Body of pancreas (tissue), 4 donors: ENCODE measurements around the gene RAB11FIP3. TPM values are rescaled to one million over a fixed set of nuclear protein-coding genes. Genes with fewer than 3 reads are reported as not detected.

Source experiments
- ATAC-seq: fragments of 150-250 bp; one replicate; pipeline ENCODE4 v1.9.1; 2016
- DNase-seq, 4 donors: peaks; one replicate each; pipeline ENCODE4 v3.0.0-alpha.2; 2019
- H3K27ac ChIP-seq, 4 donors: fragments of 200-600 bp; sonication (generic); 1 replicate in 3 of 4; 2 replicates in 1 of 4; pipeline versions ENCODE4 v1.5.1 to v1.6.1; 2016 to 2019; ENCODE audit warnings: mild to moderate bottlenecking in 1 of 4, mixed read lengths in 1 of 4, moderate library complexity in 1 of 4
- H3K27me3 ChIP-seq, 2 donors: fragments of 200-600 bp; sonication (generic); one replicate each; pipeline ENCODE4 v1.6.0; 2016; ENCODE audit warnings: mild to moderate bottlenecking in 1 of 2
- H3K36me3 ChIP-seq, 2 donors: fragments of 200-600 bp; sonication (generic); replicated peaks in 1 of 2; 2 replicates each; pipeline ENCODE4 v1.5.1; 2016; ENCODE audit warnings: low read depth in 2 of 2; ENCODE audit not compliant: insufficient read depth in 1 of 2
- H3K4me1 ChIP-seq: fragments of 200-600 bp; sonication (generic); one replicate; pipeline ENCODE4 v1.6.0; 2016
- H3K4me3 ChIP-seq, 2 donors: fragments of 200-600 bp; sonication (generic); 1 replicate in 1 of 2; 2 replicates in 1 of 2; pipeline ENCODE4 v1.5.1; 2016 to 2019
- H3K9me3 ChIP-seq, 3 donors: fragments of 200-600 bp; sonication (generic); 1 replicate in 2 of 3; 2 replicates in 1 of 3; pipeline ENCODE4 v1.5.1; 2016
- CTCF ChIP-seq, 7 experiments: fragments of 450-650 bp in 4 of 7; fragments of 200-600 bp in 3 of 7; sonication (generic) in 3 of 7; IDR thresholded peaks; one replicate each; pipeline ENCODE4 v1.5.1; 2016 to 2019; ENCODE audit warnings: antibody characterized with exemption in 7 of 7
- POLR2A ChIP-seq, 3 donors: fragments of 450-650 bp; IDR thresholded peaks; one replicate each; pipeline ENCODE4 v1.6.1; 2016; ENCODE audit warnings: antibody characterized with exemption in 3 of 3, mild to moderate bottlenecking in 2 of 3
- WGBS, 2 donors: methylation state at CpG; one replicate each; pipeline ENCODE4 v1.1.5; 2017; 5-methylcytosine and 5-hydroxymethylcytosine counted together
- intact Hi-C: fragments of 100-400 bp; cut with DNase I; formaldehyde crosslinking; loops from one replicate; pipeline ENCODE4 v1.15.1; 2023
- total RNA-seq, 2 donors: library from RNA; depleted of rRNA; stranded (reverse); fragments of >200 nt; gene quantifications; one replicate each; pipeline ENCODE4 v1.1.0, GENCODE V29; 2016

Gene RAB11FIP3
- total RNA-seq, 2 donors from 2014 or later = 50.1 to 122 TPM

GRCh38 chr16:424033-424622, 1.3 kb upstream of the RAB11FIP3 start:
- Histone ChIP-seq H3K4me1 (peaks cover 42% of the 10 kb centered on the region), H3K27me3 (no peaks in the 10 kb centered on the region), H3K27ac (peak overlapping the region; percentile 83 to 94 (median 90)), H3K9me3 (no peaks in the 10 kb centered on the region), H3K36me3 (no peaks in the 10 kb centered on the region), H3K4me3 (no peak overlapping the region)
- intact Hi-C loops = no loop called here
- DNase-seq (peak; percentile 45 to 80 (median 56)), ATAC-seq (peak; percentile 28)
- TF ChIP-seq POLR2A (IDR thresholded peaks at IDR 0.05) (no peak), CTCF (IDR thresholded peaks at IDR 0.05) (no peak)
- WGBS, 2 donors = 51 to 68% methylated on average over 17 to 20 of the region's 20 CpGs

GRCh38 chr16:424623-425081, 797 bp upstream of the RAB11FIP3 start:
- DNase-seq = peak; percentile 26 to 55 (median 46)
- ATAC-seq = peak; percentile 18
- Histone ChIP-seq H3K27ac (peak overlapping the region; percentile 83 to 94 (median 90)), H3K4me1 (peaks cover 47% of the 10 kb centered on the region), H3K27me3 (no peaks in the 10 kb centered on the region), H3K36me3 (no peaks in the 10 kb centered on the region), H3K4me3 (peak overlapping the region in 1 of 2 donors; percentile 66), H3K9me3 (no peaks in the 10 kb centered on the region)
- intact Hi-C loops = no loop called here
- 10 to 20% methylated on average over 3 to 31 of the region's 31 CpGs for WGBS, 2 donors
- no peak for TF ChIP-seq CTCF (IDR thresholded peaks at IDR 0.05)
- TF ChIP-seq POLR2A (IDR thresholded peaks at IDR 0.05) = no peak

- H3K27me3 ChIP-seq = no peaks in the 10 kb centered on the region
- ATAC-seq (peak; percentile 17), DNase-seq (no peak)
- peak overlapping the region in 1 of 2 donors; percentile 49 for H3K4me3 ChIP-seq
- TF ChIP-seq POLR2A (IDR thresholded peaks at IDR 0.05) = no peak
- TF ChIP-seq CTCF (IDR thresholded peaks at IDR 0.05) = no peak
- H3K4me1 ChIP-seq = peaks cover 57% of the 10 kb centered on the region
- H3K9me3 ChIP-seq = no peaks in the 10 kb centered on the region
- WGBS, 2 donors = 0% methylated on average over 39 of the region's 63 CpGs; no CpG with 5 or more reads in 1 of the 2 donors
- H3K36me3 ChIP-seq = no peaks in the 10 kb centered on the region
- intact Hi-C loops = no loop called here
- peak overlapping the region; percentile 83 to 94 (median 90) for H3K27ac ChIP-seq
Measured at GRCh38 chr16:425740-426114, 278 bp downstream of the RAB11FIP3 start.

- no peaks in the 10 kb centered on the region for H3K27me3 ChIP-seq
- intact Hi-C loops = no loop called here
- TF ChIP-seq CTCF (IDR thresholded peaks at IDR 0.05) = peak in 3 of 7 experiments; percentile 6 to 21 (median 19)
- TF ChIP-seq POLR2A (IDR thresholded peaks at IDR 0.05) = peak; percentile 44 to 63 (median 54)
- peak overlapping the region; percentile 80 to 89 (median 88) for H3K27ac ChIP-seq
- H3K4me1 ChIP-seq = peaks cover 61% of the 10 kb centered on the region
- 0 to 1% methylated on average over 20 to 79 of the region's 97 CpGs for WGBS, 2 donors
- ATAC-seq (peak; percentile 75), DNase-seq (peak; percentile 88 to 90 (median 88))
- H3K9me3 ChIP-seq = no peaks in the 10 kb centered on the region
- no peaks in the 10 kb centered on the region for H3K36me3 ChIP-seq
- H3K4me3 ChIP-seq = peak overlapping the region; percentile 34 to 41
Measured at GRCh38 chr16:426115-426905, 861 bp downstream of the RAB11FIP3 start.
